NCI-H1436 (cell line): ENCODE results near the gene OR7G1.
"Not testable (repeated sequence)": the region's sequence is repeated elsewhere in the genome, so short reads cannot be mapped to it uniquely, and the experiment has no call there.

Source experiments
- DNase-seq: peaks from one replicate; lab custom pipeline; 2025; lab: John Stamatoyannopoulos, UW

Gene OR7G1

GRCh38 chr19:9076901-9077300 is 38.7 kb downstream of the OR7G1 start:
- DNase-seq = no peak

- no peak for DNase-seq
These were observed 40.3 kb downstream of the OR7G1 start for GRCh38 chr19:9075064-9075949.

GRCh38 chr19:9073806-9074205 is 41.8 kb downstream of the OR7G1 start:
- no peak for DNase-seq

GRCh38 chr19:9071720-9072119 is 43.8 kb downstream of the OR7G1 start:
- not testable (repeated sequence) for DNase-seq

- no peak for DNase-seq
These were observed 45.5 kb downstream of the OR7G1 start for GRCh38 chr19:9070066-9070465.

GRCh38 chr19:9065457-9066014 is 50.0 kb downstream of the OR7G1 start:
- no peak for DNase-seq
